ENCODE results near the gene IL17RB. TPM values are rescaled to one million over a fixed set of nuclear protein-coding genes. Genes with fewer than 3 reads are reported as not detected.

The IL17RB gene
- polyA plus RNA-seq, 2 of the 4 experiments (the other 2 are of a cell fraction), result 1.9 to 2.2 TPM

GRCh38 chr3:53813876-53814275 lies 32.5 kb upstream of the IL17RB start:
- 78% methylated on average over 8 of the region's 10 CpGs for WGBS (ENCODE audit: missing lambda C conversion rate)
- FAIRE-seq (no peak), ATAC-seq (no peak), DNase-seq (ENCODE audit: low read depth in 1 of 2, low spot score in 1 of 2) (no peak)
- no peak overlapping the region for H3K4me3 ChIP-seq
- TF ChIP-seq ZSCAN20 (CRISPR knock-in tag; IDR thresholded peaks at IDR 0.05) (no peak), ELK1 (IDR thresholded peaks at IDR 0.05; ENCODE audit: low read depth, low read length) (no peak), KDM5A (IDR thresholded peaks at IDR 0.05) (no peak), RFX5 (IDR thresholded peaks at IDR 0.05) (no peak), EHMT2 (IDR thresholded peaks at IDR 0.05; ENCODE audit: low read depth) (no peak), MAZ (IDR thresholded peaks at IDR 0.05; ENCODE audit: borderline replicate concordance, low read depth, low read length) (no peak), RARB (CRISPR knock-in tag; IDR thresholded peaks at IDR 0.05) (no peak), TP53 (CRISPR knock-in tag; IDR thresholded peaks at IDR 0.05) (no peak), EHF (CRISPR knock-in tag; IDR thresholded peaks at IDR 0.05) (no peak), CHD2 (IDR thresholded peaks at IDR 0.05; ENCODE audit: low read length, partially characterized antibody) (no peak), PBX3 (IDR thresholded peaks at IDR 0.05) (no peak), RNF2 (IDR thresholded peaks at IDR 0.05; ENCODE audit: borderline replicate concordance, low read depth) (no peak), CTCF (IDR thresholded peaks at IDR 0.05) (no peak), CBX2 (IDR thresholded peaks at IDR 0.05; ENCODE audit: borderline replicate concordance, low read depth) (no peak), ESRRA (IDR thresholded peaks at IDR 0.05; ENCODE audit: borderline replicate concordance, low read length) (no peak), NR3C1 (IDR thresholded peaks at IDR 0.05) (no peak), USF2 (IDR thresholded peaks at IDR 0.05) (no peak), POLR2A (IDR thresholded peaks at IDR 0.05; ENCODE audit: low read length) (no peak), ATOH8 (CRISPR knock-in tag; IDR thresholded peaks at IDR 0.05; ENCODE audit: low read depth) (no peak), GATA3 (IDR thresholded peaks at IDR 0.05; ENCODE audit: borderline replicate concordance) (no peak)
- CTCF ChIA-PET, result no interaction called here
- no peaks in the 10 kb centered on the region for H3K9me3 ChIP-seq
- POLR2A ChIA-PET, result no interaction called here
- H3K27ac ChIP-seq, result no peak overlapping the region
- H3K4me2 ChIP-seq, result no peak overlapping the region
- no peaks in the 10 kb centered on the region for H3K4me1 ChIP-seq

GRCh38 chr3:53815067-53815466 lies 31.3 kb upstream of the IL17RB start:
- no peak overlapping the region for H3K27ac ChIP-seq
- TF ChIP-seq SMC3 (IDR thresholded peaks at IDR 0.05) (no peak), JUNB (IDR thresholded peaks at IDR 0.05) (no peak), ZC3H11A (IDR thresholded peaks at IDR 0.05) (no peak)
- ChIA-PET CTCF (no interaction called here), POLR2A (no interaction called here)
- WGBS (ENCODE audit: missing lambda C conversion rate), result 100% methylated on average over 4 of the region's 4 CpGs
- no peaks in the 10 kb centered on the region for H3K4me1 ChIP-seq
- ATAC-seq (no peak), FAIRE-seq (no peak), DNase-seq (ENCODE audit: low read depth in 1 of 2, low spot score in 1 of 2) (no peak)
- H3K4me2 ChIP-seq, result no peak overlapping the region
- no peak overlapping the region for H3K4me3 ChIP-seq
- no peaks in the 10 kb centered on the region for H3K9me3 ChIP-seq
